NAMALWA (cell line): ENCODE results near the gene ANXA8L1.
"Not testable (repeated sequence)": the region's sequence is repeated elsewhere in the genome, so short reads cannot be mapped to it uniquely, and the experiment has no call there.

Experiments used
- DNase-seq: peaks from one replicate; pipeline ENCODE4 v3.0.0-alpha.2; 2015; ENCODE audit warnings: low spot score

Gene ANXA8L1, protein sequence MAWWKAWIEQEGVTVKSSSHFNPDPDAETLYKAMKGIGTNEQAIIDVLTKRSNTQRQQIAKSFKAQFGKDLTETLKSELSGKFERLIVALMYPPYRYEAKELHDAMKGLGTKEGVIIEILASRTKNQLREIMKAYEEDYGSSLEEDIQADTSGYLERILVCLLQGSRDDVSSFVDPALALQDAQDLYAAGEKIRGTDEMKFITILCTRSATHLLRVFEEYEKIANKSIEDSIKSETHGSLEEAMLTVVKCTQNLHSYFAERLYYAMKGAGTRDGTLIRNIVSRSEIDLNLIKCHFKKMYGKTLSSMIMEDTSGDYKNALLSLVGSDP

DNA sequence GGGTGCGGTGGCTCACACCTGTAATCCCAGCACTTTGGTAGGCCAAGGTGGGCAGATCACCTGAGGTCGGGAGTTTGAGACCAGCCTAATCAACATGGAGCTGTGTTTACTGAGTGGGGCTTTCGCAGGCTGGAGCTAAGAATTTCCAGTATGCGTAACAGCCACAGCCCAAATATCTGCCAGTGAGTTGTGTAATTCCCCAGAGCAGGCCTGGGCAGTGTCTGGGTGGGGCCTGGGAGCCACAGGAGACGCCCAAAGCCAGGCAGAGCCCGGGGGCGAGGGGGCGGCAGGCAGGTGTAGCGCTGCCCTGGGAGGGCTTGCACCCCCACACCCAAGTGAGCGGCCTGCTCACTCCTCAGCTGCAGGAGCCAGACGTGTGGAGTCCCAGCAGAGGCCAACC is at the start of gene ANXA8L1:
Gene ANXA8L1, plus strand, starts transcription at position 371 of the 400 bp plus-strand sequence. CDS start 76 bp downstream, outside the sequence.
- not testable (repeated sequence) for DNase-seq

- no peak for DNase-seq
Measured at GRCh38 chr10:46326066-46326465, 49.5 kb upstream of the ANXA8L1 start.

DNA sequence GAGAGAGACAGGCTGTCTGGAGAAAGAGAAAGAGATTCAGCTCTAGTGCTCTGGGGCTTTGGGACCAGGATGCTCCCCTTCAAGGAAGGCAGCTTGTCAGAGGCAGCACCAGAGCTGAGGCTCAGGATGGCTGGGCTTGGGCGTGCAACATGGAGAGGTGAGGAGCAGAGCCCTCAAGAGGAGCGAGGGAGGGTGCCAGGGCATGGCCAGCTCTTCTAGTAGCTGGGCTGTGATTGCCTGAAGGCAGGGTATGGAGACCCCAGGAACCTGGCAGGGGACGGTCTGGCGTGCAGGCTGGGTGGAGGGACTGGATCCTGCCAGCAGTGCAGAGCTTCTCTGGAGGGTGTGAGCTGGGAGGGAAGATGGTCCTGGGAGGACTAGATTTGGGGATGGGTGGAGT is 48.6 kb upstream of the ANXA8L1 start:
- no peak for DNase-seq

DNA sequence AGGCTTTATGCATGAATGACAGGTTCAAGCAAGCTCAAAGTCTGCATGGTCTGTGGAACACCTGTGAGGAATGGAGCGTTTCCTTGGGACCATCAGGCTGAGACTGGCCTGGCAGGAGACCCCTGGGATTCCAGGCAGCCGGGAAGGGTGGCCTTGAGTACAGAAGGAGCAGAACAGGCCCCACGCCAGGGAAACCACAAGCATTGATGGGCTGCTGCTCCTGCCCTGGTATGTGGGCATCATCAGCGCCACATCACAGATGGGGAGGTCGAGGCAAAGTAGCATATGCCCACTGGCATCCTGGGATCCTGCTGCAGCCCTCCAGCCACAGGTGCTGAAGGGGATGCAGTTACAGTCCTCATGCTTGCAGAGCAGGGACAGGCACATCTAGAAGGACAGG is 47.9 kb upstream of the ANXA8L1 start:
- DNase-seq = no peak

- no peak for DNase-seq
Measured at GRCh38 chr10:46328853-46329689, 46.5 kb upstream of the ANXA8L1 start.

DNA sequence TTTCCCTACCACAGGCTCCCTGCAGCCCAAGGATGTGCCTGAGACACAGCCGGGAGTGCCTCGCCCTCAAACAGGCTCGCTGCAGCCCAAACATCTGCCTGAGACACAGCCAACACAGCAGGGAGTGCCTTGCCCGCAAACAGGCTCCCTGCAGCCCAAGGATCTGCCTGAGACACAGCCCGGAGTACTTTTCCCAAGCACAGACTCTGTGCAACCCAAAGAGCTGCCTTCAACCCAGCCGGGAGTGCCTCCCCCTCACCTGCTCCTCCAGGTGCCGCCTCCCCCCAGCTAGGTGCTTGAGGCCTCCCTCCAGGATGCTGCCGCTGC is 45.9 kb upstream of the ANXA8L1 start:
- DNase-seq = no peak

- no peak for DNase-seq
Measured at GRCh38 chr10:46330894-46331293, 44.7 kb upstream of the ANXA8L1 start.

- DNase-seq = not testable (repeated sequence)
Measured at GRCh38 chr10:46365484-46365883, 10.1 kb upstream of the ANXA8L1 start.

- DNase-seq = not testable (repeated sequence)
Measured at GRCh38 chr10:46367209-46367608, 8.4 kb upstream of the ANXA8L1 start.

DNA sequence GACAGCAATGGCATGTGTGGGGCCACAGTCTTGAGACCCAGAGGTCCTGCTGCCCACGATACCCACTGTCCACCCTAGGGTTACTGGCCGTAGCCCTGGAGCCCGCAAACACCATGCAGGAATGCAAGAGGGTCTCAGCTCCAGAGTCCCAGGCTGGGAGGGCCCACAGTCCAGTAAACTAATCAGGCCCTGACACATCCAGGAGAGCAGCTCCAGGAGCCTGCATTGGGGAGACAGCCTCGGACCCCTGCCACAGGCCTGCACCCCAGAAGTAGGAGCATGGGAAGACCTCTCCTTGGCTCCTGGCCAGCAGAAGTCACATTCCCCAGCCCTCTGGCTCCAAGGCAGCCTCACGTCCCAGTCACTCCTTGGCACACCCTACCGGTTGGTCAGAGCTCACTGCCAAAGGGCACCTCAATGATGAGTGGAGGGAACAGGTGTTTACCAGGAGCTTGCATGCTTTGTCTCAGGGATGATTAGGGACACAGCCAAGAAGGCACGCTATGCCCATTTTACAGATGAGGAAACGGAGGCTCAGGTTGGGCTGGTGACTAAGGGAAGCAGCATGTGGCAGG is 7.8 kb upstream of the ANXA8L1 start:
- not testable (repeated sequence) for DNase-seq

- not testable (repeated sequence) for DNase-seq
Measured at GRCh38 chr10:46368956-46369355, 6.6 kb upstream of the ANXA8L1 start.

- not testable (repeated sequence) for DNase-seq
Measured at GRCh38 chr10:46374410-46374809, 1.2 kb upstream of the ANXA8L1 start.

DNA sequence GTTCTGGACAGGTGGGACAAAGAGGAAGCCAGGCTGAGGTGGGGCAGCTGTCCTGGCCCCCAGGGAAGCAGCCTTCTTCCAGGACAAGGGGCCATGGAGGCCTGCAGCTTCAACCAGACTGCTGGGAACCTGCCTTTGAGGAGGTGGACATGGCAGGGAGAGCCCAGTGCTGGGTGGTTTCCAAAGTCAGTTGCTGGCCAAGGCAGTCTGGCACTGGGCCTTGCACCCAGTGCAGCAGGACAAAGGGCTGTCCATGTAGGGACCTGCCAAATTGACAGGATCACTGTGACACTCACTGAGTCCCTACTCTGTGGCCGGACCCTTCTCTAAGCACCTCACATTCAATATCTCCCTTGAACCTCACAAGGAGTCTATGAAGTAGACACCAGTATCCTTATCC is 1.4 kb downstream of the ANXA8L1 start:
- not testable (repeated sequence) for DNase-seq

DNA sequence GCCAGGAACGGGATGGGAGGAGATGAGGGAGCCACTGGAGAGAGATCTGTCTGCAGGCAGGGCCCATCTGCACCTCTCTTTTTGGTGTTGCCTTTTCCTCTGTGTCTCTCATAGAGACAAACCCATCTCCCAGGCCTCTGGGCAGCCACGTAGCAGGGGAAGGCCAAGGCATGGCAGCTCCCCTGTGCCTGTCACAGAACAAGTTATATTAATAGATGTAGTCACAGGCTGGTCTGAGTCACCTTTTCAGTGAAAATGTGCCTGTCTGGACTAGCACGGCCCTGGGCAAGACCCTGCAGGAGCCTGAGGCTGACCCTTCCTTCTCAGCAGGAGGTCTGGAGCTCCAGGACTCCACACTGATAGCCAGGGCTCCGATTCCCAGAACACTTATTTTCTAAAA is 2.1 kb downstream of the ANXA8L1 start:
- not testable (repeated sequence) for DNase-seq

- DNase-seq = not testable (repeated sequence)
Measured at GRCh38 chr10:46378108-46378507, 2.5 kb downstream of the ANXA8L1 start.

DNA sequence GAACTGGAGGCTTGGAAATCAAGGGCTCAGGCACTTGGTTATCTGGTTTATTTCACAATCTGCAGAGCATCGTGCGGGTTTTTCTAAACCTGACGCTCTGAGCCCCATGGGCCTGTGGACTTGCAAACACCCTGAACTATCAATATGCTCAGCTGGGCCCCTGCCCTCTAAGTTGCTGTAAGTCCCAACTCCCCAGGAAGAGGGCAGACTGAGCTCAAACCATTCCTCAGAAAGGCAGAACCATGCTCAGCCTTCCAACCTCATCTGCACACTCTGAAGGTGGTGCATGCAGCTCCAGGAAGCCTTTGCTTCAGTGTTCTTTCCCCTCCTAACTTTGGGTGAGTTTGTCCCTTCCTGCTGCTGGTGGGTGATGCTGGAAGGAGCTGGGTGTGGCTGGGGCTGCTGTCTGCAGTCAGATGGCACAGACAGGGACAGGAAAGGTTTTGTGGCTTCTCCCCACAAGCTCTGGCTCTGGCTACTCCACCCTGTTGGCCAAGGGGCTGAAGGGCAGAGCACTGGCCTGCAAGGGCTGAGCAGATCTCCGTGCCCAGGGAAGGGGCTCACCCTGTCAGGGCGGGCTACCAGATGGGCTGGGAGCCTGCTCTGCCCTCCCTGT is 3.8 kb downstream of the ANXA8L1 start:
- not testable (repeated sequence) for DNase-seq

DNA sequence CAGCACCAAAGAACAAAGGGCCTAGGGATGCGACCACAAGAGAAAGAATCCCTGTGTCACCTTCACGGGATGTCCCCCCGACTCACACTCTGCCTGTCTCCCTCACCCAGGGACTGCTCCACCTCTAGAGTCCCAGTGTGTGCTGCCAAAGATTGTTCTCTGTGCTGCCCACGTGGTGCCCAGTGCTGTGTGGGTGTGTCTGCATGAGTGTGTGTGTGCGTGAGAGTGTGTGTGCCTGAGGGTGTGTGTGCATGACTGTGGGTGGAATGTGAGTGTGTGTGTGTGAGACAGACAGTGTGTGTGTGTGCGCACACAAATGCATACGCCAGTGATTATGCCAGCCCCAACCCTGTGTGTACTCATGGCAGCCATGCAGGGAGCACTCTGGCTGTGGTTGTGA is 10.3 kb downstream of the ANXA8L1 start:
- DNase-seq = not testable (repeated sequence)

GRCh38 chr10:46386694-46387093 is 11.1 kb downstream of the ANXA8L1 start:
- DNase-seq = not testable (repeated sequence)

GRCh38 chr10:46387309-46387902 is 11.8 kb downstream of the ANXA8L1 start:
- DNase-seq = not testable (repeated sequence)

GRCh38 chr10:46391422-46391821 is 15.8 kb downstream of the ANXA8L1 start:
- DNase-seq = not testable (repeated sequence)

DNA sequence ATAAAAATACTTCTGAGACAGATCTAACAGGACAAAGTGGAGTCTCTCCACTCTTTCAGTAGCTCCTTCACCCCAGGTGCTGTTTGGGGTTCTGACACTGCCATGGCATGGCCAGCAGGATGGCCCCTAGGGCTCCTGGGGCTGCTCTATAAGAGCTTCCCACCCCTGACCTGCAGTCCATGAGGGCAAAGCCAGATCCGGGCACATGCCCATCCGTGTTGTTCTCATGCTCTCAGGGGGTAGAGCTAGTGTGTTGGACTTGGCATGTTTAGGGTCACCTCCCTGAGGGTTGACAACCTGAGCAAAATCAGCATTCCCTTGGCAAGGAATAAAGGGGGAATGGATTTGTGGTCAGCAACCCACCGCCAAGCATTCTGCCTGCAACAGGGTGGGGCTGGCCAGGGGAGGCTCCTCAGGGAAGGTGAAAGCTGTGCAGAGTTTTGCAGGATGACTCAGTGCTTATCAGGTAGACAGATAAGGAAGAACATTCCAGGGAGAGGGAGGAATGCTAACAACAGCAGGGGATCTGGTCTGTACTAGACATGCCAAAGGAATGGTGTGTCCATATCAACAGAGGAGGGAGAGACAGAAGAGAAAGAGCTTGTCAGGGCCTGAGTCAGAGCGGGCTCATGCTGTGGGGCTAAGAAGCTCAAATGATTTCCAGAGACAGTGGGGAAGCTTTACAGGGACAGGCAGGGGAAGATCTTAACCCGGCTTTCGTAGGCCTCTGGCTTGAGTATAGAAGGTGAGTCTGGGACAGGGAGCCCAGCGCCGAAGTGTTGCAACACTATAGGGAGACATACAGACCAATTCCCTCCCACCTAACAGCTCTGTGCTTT is 21.1 kb downstream of the ANXA8L1 start:
- not testable (repeated sequence) for DNase-seq
